HCT116 (cell line): ENCODE data around the gene PROX2.

Source experiments
- EZH2 ChIP-seq: fragments of 200-600 bp; sonication (generic); IDR thresholded peaks from 2 replicates; pipeline ENCODE4 v1.6.1; 2017; ENCODE audit warnings: antibody characterized with exemption, mixed run types
- POLR2A ChIP-seq: IDR thresholded peaks from 2 replicates; pipeline ENCODE4 v1.7.0; 2011; ENCODE audit warnings: borderline replicate concordance; ENCODE audit not compliant: insufficient read depth, insufficient read length; ENCODE audit errors: extremely low read depth
- POLR2AphosphoS5 ChIP-seq: IDR thresholded peaks from 2 replicates; pipeline ENCODE4 v1.6.1; 2011; ENCODE audit warnings: mild to moderate bottlenecking, low read depth, low read length, moderate library complexity
- RAD21 ChIP-seq: IDR thresholded peaks from 2 replicates; pipeline ENCODE4 v1.6.1; 2012; ENCODE audit warnings: low read depth, mild to moderate bottlenecking
- SP1 ChIP-seq: IDR thresholded peaks from 2 replicates; pipeline ENCODE4 v1.6.1; 2012; ENCODE audit warnings: low read depth
- YY1 ChIP-seq: IDR thresholded peaks from 2 replicates; pipeline ENCODE4 v1.6.1; 2011; ENCODE audit warnings: low read length, low read depth, moderate library complexity, mild to moderate bottlenecking; ENCODE audit not compliant: insufficient replicate concordance; ENCODE audit errors: extremely low read depth
- ZNF274 ChIP-seq: fragments of 200-500 bp; sonication (Bioruptor generic); IDR thresholded peaks from 2 replicates; pipeline ENCODE4 v1.6.1; 2014; ENCODE audit warnings: mild to moderate bottlenecking, low read depth, low read length, inconsistent platforms
- TF ChIP-seq, protein P1 (sequence below), 3 experiments: fragments of 200-600 bp in 1 of 3; sonication (generic) in 1 of 3; IDR thresholded peaks in 2 of 3; conservative IDR thresholded peaks in 1 of 3; 2 replicates each; pipeline ENCODE4 v1.5.1; 2012 to 2017; ENCODE audit warnings: low read depth in 2 of 3, low read length in 2 of 3, antibody characterized with exemption in 1 of 3, borderline replicate concordance in 1 of 3, control low read depth in 1 of 3, mild to moderate bottlenecking in 1 of 3, mixed read lengths in 1 of 3, mixed run types in 1 of 3, moderate library complexity in 1 of 3; ENCODE audit not compliant: insufficient read depth in 1 of 3
- TF ChIP-seq, protein P2 (sequence below): IDR thresholded peaks from 2 replicates; pipeline ENCODE4 v1.6.1; 2012; ENCODE audit warnings: low read depth

DNA sequence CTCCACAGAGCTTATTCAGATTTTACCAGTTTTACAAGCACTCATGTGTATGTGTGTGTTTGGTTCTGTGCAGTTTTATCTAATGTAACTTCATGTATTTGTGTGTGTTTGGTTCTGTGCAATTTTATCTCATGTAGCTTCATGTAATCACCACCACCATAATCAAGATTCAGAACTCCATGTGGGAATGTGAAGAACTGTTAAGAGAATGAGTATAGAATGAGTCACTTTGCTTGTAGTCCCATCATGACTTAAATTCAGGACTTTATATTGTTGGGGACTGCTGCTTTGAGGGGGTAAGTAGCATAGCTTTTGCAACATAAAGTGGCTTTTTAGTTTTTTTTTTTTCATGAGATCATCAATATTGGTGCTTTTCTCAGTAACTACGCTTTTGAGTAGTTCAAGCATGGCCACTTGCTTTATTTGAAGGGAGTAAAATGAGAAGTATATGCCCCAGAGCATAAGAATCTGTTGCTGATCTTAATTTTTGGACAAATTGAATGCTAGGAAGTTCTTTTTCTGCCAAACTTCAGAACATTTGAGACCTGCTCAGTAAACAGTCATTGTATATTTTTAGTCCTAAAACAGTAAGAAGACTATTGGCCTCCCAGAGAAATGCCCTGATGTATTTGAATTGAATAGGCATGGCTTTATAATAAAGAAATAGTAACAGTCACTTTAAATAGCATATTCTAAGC is 28.8 kb downstream of the PROX2 start:
- TF ChIP-seq, protein P1, sequence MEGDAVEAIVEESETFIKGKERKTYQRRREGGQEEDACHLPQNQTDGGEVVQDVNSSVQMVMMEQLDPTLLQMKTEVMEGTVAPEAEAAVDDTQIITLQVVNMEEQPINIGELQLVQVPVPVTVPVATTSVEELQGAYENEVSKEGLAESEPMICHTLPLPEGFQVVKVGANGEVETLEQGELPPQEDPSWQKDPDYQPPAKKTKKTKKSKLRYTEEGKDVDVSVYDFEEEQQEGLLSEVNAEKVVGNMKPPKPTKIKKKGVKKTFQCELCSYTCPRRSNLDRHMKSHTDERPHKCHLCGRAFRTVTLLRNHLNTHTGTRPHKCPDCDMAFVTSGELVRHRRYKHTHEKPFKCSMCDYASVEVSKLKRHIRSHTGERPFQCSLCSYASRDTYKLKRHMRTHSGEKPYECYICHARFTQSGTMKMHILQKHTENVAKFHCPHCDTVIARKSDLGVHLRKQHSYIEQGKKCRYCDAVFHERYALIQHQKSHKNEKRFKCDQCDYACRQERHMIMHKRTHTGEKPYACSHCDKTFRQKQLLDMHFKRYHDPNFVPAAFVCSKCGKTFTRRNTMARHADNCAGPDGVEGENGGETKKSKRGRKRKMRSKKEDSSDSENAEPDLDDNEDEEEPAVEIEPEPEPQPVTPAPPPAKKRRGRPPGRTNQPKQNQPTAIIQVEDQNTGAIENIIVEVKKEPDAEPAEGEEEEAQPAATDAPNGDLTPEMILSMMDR (IDR thresholded peaks at IDR 0.05 in 2 of 3, conservative IDR thresholded peaks at IDR 0.05 in 1 of 3; ENCODE audit: borderline replicate concordance in 1 of 3, insufficient read depth in 1 of 3, low read depth in 2 of 3, low read length in 2 of 3) = no peak
- TF ChIP-seq SP1 (no peak), POLR2AphosphoS5 (no peak), POLR2A (no peak), ZNF274 (no peak), RAD21 (no peak), YY1 (no peak), EZH2 (no peak)
- TF ChIP-seq, protein P2, sequence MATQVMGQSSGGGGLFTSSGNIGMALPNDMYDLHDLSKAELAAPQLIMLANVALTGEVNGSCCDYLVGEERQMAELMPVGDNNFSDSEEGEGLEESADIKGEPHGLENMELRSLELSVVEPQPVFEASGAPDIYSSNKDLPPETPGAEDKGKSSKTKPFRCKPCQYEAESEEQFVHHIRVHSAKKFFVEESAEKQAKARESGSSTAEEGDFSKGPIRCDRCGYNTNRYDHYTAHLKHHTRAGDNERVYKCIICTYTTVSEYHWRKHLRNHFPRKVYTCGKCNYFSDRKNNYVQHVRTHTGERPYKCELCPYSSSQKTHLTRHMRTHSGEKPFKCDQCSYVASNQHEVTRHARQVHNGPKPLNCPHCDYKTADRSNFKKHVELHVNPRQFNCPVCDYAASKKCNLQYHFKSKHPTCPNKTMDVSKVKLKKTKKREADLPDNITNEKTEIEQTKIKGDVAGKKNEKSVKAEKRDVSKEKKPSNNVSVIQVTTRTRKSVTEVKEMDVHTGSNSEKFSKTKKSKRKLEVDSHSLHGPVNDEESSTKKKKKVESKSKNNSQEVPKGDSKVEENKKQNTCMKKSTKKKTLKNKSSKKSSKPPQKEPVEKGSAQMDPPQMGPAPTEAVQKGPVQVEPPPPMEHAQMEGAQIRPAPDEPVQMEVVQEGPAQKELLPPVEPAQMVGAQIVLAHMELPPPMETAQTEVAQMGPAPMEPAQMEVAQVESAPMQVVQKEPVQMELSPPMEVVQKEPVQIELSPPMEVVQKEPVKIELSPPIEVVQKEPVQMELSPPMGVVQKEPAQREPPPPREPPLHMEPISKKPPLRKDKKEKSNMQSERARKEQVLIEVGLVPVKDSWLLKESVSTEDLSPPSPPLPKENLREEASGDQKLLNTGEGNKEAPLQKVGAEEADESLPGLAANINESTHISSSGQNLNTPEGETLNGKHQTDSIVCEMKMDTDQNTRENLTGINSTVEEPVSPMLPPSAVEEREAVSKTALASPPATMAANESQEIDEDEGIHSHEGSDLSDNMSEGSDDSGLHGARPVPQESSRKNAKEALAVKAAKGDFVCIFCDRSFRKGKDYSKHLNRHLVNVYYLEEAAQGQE = no peak
